Retina (tissue), 1 donor: ENCODE results near the gene FOXN1.
A peak's percentile ranks its signal among the peaks of the same experiment; 100 is the strongest.

Experiments used
- DNase-seq: peaks from one replicate; pipeline ENCODE4 v3.0.0-alpha.2; 2016

The FOXN1 gene

DNA sequence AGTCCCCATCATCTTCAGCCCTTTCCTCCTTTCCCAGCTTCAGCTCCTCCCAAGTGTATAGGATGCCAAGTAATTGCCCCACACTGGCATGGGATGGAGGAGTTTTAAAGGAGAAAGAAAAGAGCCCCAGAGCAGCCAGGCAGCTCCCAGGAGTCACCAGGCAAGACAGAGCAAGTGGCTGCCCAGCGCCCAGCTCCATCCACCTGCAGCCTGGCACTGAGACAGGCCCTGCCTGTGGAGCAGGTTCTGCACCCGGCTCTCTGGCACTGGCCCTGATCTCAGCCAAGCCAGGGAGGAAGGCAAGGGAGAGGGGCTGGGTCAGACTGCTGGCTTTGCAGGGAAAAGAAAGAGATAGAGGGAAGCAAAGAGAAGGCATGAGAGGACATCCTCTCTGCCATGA is 21.7 kb downstream of the FOXN1 start:
- no peak for DNase-seq

DNA sequence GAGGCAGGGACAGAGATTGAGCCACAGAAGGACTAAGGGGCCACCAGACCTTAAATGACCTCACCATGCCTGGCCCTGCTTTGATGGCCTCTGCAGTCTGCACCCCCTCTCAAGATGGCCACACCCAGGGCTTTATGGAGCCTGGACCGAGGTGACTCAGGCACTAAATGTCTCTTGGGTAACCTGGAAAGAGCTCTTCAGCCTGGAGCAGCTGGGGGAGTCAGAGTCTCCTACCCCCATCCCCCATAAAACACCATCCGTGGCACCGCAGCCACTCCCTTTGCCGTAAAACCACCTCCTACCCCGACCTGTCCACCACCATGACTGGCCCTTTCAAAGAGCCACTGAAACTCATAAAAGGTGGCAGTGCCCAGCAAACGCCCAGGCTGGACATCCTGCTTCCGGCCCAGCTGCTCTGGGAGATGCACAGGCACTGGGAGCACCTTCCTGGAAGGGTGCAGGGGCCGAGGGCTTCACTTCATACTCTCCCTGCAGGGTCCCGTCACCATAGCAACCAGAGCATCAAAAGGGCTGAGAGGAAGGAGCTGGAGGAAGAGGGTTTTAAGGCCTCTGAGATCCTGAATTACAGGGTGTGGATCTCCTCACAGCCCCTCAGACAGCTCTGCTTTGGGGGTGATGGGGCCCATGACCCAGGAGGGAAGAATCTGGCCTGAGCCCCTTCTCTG is 22.3 kb downstream of the FOXN1 start:
- DNase-seq: no peak

DNA sequence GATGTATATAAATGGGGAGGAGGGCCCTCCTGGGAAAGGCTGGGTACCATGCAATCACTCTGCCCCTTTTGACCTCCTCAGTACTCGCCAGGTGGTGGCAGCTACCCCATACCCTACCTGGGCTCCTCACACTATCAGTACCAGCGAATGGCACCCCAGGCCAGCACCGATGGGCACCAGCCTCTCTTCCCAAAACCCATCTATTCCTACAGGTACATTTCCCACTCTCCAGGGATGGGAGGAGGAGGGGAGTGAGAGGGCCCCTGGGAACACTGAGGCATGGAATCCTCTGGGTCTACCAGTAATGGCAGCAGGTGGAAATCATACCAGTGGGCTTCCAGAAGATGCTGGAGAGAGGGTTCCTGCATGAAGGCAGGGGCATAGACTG is 22.9 kb downstream of the FOXN1 start:
- no peak for DNase-seq

DNA sequence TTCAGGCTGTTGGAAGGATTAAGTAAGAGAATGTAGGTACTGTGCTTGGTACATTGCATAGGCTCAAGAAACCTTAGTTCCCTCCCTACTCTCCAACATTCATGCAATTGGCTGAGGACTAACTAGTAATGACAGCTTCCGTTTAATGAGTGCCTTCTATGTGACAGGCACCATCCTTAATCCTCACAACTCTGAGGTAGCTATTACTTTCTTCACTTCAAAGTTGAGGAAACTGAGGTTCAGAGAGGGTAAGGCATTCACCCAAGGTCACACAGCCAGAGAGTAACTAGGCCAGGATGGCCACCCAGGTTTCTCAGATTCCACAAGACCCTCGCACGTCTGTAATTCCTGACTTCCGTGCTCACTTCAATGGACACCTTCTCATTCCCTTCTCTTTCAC is 24.1 kb downstream of the FOXN1 start:
- DNase-seq: no peak

DNA sequence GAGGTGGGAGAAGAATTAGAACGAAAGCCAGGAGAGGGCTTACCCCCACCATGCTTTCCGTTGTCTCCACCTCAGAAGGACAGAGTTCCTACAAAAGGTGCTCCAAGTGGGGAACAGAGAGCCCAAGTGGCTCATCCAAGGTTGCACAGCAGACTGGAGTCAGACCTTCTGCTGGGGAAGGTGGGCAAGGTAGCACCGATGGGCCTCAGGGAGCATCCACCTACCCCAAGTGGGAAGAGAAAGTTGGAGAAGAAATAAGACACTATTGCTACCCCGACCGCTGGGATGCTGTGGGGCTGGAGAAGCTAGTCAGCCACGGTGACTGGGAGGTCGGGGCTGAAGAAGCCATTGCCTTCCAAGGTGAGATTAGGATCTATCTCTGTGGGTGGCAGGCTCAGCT is 24.8 kb downstream of the FOXN1 start:
- DNase-seq: no peak

DNA sequence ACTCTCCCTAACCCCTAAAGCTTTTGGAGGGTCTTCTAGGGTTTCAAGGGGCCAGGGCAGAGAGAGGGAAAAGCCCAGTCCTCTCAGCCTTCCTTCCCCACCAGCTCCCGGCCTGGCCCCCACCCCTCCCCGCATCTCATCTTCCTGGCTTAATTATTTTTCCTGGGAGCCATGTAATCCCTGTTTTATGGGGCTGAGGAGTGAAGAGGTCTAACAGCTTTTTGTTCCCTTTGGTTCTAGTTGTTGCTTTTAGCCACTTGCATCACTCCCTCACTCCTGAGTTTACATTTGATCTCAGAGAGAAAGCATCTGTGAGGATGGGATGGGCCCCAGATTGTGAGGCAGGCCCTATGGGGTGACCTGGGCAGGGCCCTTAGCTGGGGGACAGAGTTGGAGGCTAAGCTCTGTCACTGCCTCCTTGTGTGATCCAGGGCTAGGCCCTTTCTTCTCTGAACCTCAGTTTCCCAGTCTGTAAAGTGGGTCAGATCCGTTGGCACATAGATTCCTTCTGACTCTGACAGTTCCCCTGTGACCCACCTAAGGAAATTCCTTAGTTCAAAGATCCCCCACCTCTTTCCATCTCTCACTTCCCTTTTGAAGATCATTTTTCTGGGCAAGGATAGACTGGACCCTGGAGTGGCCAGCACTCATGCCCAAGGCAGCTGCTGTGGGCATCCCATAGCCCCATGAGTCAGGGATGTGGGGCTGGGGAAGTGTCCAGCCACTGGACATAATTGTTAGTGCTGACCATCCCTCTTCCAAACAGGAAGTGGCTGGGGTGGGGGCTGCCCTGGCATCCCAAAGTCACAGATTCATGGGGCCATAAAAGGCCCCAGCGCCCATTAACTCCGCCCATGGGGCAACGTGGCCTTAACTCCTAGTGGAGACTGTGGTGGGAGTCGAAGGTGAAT is 26.2 kb downstream of the FOXN1 start:
- DNase-seq: no peak

DNA sequence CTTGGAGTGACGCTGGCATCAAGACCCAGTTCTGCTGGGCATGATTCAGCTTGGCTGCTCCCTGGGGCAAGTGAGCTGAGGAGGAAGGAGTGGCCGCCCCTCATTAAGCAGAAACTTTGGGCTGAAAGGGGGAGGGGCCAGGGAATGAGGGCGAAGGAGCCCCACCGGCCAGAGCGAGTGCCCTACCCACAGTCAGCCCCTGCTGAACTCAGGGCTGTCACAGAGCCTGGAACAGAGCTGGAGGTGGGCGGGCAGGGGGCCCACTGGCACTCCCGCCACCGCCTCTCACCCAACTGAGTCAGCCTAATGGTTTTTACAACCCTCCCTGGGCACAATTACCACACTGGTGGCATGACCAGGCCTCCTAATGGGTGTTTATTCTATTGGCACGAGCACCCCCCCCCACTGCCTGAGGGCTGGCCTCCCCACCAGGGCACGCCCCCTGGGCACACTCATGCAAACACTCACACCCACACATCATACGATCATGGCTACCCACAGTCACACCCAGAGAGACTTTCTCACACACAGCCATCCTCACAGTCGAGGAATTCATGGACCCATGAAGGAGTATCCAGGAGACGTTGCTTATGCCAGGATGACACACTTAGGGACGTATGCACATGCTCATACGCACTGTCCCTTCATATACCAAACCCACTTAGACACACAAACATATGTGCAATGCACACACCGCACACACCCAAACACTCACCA is 27.1 kb downstream of the FOXN1 start:
- no peak for DNase-seq

DNA sequence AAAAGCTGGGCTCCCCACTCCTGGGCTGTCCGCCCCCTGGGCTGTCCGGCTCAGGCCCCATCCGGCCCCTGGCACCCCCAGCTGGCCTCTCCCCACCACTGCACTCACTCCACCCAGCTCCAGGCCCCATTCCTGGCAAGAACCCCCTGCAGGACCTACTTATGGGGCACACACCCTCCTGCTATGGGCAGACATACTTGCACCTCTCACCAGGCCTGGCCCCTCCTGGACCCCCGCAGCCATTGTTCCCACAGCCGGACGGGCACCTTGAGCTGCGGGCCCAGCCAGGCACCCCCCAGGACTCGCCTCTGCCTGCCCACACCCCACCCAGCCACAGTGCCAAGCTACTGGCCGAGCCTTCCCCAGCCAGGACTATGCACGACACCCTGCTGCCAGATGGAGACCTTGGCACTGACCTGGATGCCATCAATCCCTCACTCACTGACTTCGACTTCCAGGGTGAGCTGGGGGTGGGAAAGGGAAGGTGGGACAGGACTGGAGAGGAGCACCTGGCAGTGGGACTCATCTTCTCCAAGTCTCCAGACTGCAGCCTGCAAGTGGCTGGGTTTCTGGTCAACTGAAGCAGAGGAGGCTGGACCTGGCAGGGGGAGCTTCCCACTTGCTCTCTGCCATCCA is 28.7 kb downstream of the FOXN1 start:
- no peak for DNase-seq

DNA sequence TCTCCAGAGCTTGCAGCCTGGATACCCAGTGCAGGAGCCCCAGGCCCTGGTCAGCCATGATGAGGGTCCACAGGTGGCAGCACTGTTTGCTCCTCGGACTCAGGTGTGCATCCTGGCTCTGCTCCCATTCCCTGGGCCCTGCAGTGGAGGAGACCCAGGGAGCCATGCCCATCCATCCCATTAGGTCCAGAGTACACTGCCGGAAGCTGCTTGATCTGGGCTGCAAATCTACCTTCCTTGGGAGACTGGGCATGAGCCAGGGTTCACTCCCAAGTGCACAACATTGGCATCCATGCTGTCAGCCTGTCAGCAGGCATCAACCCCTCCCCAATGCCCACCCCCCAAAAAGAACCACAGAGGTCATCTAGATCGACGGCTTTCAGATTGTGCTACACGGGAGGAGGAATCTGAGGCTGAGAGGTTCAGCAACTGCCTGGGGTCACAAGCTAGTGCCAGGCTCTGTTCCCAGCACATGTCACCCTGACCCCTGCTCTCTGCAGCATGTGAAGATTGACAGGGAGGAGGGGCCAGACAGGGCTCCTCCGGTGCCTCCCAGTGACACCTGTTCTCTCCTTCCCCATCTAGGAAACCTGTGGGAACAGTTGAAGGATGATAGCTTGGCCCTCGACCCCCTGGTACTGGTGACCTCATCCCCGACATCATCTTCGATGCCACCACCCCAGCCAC is 30.5 kb downstream of the FOXN1 start:
- no peak for DNase-seq

DNA sequence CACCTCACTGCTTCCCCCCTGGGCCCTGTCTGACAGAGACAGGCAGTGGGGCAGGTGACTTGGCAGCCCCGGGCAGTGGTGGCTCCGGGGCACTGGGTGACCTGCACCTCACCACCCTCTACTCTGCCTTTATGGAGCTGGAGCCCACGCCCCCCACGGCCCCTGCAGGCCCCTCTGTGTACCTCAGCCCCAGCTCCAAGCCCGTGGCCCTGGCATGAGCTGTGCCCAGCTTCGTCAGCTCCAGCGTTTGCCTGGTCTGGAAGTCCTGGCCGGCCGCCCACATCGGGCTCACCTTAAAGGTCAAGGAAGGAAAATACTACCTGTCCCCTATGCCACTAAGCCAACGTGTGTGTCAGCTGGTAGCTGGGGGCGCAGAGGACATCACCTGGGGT is 31.1 kb downstream of the FOXN1 start:
- DNase-seq: no peak

DNA sequence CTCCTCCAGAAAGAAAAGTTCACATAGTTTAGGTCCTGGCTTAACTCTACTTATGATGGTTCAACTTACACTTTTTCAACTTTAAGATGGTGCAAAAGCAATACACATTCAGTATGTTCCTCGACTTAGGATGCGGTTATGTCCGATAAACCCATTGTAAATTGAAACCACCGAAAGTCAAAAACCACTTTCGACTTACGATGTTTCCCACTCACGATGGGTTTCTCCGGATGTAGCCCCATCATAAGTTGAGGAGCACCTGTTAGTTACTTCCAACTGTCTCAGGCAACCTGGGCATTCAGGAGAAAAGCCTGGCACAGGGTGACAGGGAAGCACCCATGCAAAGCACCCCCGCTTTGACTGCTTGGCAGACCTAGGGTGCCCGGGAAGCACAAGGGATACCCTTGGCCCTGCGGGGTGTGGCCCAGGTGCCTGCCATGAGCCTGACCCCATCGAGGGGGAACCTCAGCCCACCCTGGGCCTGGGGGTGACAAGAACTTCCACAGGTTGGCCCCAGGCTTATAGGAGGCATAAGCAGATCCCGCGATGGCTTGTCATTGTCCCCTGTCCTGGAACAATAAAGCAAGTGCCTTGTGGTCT is 32.2 kb downstream of the FOXN1 start:
- no peak for DNase-seq

DNA sequence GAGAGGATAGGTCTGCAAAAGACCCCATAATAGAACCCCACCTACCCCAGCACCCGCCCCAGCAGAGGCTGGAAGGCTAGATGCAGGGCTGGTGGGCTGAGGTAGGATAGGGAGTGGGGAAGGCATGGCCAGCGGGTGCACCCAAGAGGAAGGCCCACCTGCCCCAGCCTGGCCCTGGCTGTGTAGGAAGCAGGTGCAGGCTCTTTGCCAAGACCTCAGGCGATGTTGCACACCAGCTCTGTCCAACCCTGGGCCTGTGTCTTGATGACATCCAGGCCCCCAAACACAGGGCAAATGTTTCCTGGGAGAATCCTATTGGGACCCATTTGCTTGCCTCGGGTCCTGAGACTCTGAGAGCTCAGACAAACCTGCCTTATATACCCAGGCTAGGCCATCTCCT is 34.1 kb downstream of the FOXN1 start:
- DNase-seq: no peak

DNA sequence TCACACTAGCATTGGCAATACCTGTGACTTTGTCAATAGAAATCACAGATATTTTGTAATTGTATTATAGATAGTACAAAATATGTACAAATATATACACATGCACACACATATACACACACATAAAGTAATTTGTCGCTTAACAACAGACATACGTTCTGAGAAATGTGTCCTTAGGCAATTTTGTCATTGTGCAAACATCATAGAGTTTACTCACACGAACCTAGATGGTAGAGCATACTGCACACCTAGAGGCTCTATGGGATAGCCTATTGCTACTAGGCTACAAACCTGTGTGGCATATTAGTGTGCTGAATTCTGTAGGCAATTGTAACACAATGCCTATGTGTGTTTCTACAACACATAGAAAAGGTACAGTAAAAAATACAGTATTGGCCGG is 35.3 kb downstream of the FOXN1 start:
- no peak for DNase-seq

DNA sequence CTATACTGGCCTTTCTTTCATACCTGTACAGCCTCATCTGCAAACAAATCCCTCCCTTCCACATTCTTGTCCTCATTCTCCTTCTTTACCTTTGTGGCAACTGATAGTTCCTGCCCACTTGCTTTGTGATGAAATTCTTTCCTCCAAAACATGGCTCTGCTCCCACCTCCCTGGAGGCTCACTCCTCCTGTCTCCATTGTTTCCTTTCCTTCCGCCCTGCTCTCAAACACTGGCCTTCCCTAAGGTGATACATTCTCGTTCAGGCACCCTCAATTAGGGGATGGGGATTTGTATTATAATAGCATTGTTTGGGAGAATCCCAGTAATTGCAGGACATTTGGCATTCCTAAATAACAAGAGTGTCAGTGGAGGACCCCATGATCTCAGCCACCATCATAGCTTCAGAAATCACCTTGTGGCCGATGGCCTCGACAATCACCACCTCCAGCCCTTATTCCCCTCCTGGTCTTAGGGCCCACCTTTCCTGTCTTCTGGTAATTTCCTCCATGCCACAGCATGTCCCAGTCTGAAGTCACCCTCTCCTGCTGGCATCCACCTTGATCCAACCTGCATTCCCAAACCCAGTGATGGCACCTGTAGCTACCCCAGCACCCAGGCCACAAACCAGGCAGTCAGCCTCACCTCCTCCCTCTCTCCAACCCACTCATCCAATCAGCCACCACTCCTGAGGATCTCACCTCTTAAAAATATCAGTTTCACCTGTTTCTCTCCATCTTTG is 38.4 kb downstream of the FOXN1 start:
- DNase-seq: no peak

DNA sequence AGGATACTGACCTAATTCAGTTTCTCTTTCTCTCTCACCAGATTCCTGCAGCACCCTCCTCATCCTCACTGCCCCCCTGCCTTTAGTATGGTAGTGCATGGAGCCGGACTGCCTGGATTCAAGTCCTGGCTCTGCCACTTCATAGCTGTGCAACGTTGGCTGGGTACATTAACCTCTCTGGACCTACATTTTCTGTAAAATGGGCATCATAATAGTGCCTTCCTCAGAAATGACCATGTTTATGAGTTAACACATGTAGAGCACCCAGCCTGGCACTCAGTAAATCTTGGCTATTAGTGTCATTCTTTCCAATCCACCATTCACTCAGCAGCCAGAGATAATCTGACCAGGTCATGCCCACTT is 39.0 kb downstream of the FOXN1 start:
- DNase-seq: no peak

DNA sequence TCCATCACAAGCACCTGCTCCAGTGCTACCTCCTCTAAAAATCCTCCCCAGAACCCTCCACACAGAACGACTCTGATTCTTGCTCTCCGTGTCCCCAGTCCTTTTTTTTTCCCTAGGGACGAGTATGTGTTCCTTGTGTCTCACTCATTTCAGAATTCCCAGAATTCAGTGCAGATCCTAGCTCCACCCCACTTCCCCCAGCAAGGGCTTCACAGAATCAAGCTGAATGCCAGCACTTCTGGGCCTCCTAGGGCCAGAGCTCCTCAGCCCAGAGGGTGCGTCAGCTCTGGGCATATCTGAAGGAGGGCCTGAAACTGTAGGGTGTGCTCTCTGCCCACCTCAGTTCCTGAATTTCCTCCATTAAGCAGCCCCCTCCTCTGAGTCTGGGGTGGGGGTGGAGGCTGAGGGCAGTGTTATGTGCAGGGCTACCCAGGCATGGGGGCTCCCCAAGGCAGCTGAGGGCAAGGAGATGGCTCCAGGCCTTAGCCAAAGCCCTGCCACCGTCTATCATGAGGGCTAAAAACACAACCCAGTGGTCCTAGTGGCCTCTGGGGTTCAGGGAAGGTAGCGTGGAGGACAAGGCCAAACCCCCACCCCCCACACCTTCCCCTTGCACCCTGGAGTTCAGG is 39.8 kb downstream of the FOXN1 start:
- DNase-seq: no peak

DNA sequence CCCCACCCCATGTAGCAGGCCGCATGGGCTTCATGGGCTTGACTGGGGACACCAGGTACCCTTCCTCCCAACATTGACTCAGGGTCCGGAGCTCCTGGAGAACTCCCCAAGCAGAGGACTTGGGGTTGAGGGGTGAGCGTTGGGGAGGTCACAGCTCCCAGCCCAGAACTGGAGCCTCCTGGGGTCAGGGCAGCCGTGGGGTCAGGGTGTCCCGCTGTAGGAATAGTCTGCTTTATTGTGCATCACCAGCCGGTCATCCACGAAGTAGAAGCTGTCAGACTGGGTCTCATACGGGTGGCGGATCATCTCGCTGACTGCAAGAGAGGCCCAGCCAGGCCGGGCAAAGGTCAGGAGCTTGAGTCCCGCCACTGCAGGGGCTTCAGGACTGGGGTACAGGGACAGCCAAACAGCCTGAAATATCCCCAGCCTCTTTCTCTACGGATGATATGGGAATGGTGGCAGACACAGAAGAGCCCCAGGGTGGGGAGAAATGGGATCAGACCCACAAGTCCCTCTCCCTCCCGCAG is 41.0 kb downstream of the FOXN1 start:
- DNase-seq: no peak

DNA sequence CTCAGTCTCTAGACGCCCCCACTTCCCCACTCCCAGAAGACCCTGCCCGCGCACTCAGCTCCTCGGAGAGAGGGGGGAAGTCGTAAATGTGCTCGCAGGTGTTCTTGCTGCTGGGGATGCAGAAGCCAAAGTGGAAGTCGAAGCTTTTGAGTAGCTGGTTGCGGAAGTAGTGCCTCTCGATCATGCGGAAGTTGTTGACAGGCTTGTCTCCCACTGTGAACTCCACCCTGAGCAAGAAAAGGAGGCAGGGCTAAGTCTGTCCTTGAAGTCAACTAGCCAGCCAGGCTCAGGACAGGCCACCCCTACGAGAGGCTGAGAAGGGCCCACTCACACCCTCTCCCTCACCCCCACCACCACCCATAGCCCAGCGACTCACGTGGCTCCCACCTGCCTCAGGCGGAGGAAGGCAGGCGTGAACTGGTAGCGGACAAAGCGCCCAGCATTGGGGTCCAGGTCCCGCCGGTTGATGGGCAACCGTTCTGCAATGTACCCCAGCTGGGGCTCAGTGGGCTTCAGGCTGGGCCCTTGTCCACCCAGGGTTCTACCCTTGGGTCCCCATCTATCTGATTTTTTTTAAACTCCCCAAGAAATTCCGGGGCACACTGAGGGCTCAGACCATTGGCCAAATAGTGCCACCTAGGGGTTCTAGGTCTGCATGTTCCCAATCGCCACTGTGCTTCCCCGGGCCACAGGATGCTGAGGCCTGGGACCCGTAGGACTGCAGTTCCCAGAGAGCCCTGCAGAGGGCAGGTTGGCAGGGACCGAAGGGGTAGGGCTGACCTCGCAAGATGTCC is 41.7 kb downstream of the FOXN1 start:
- peak; percentile 82 for DNase-seq

DNA sequence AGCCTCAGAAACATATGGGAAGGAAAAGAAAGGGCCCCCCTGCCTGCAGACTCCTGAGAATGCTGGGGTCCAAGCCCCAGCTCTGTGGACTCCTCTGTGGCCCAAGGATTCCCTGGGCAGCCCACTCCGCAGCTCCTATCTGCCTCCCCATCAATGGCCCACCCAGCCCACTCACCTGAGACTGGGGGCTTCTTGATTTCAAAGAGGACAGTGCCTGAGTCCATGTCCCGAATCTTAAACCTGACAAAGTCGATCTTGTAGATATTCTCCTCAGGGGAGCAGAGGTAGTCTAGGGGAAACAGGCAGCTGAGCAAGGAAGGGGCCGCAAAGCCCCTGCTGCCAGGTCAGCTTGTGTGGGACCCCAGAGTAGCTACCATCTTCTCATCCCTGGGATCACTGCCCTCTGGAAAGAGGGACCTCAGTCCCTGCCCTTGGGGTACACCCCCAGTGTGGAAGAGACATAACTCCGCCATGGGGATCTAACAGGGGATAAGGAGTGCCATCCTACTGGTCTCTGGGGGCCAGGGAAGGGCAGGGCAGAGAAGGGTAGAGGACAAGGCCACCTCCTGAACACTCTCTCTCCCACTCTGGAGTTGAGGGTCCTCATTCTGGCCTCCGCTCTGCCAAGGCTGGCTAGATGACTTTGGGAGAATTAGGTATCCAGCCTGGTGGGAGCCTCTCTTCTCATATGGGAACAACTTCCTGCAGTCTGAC is 42.4 kb downstream of the FOXN1 start:
- DNase-seq: no peak
